G401 (cell line): ENCODE data around the gene RNF168. TPM values are rescaled to one million over a fixed set of nuclear protein-coding genes. Genes with fewer than 3 reads are reported as not detected.
"Not testable (repeated sequence)": the region's sequence is repeated elsewhere in the genome, so short reads cannot be mapped to it uniquely, and the experiment has no call there.

Source experiments
- DNase-seq: peaks from one replicate; pipeline ENCODE4 v3.0.0-alpha.2; 2015; ENCODE audit warnings: low spot score
- in situ Hi-C: cut with HindIII; loops from 2 replicates; pipeline ENCODE4 v1.10.0; 2016; ENCODE audit warnings: low sequenced_read_pairs, mixed read lengths
- total RNA-seq: library from RNA; depleted of rRNA; stranded (reverse); fragments of >200 nt; shearing (Covaris generic); gene quantifications from 2 replicates; pipeline ENCODE4 v1.2.3, GENCODE V29; 2014

Gene RNF168
- total RNA-seq, 1 experiment from 2014 or later: 13.6 TPM

DNA sequence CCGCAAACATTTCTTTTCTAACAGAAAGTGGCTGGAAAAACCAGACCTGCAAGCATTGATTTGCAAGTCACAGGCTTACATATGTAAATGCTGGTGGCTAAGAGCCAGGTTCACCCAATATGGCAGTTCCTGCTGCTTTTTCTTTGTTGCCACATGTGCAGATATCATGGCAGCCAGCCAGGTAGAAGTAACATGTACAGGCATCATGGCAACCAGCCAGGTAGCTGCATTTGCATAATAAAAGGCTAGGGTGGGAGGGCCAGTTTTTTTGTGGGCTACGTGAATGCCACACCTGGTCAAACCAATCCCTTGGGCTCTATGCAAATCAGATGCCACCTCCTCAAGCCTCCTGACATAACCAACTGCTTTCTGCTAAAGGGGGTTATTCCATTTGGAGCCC, 14.4 kb upstream of the RNF168 start:
- in situ Hi-C loops: no loop called here

GRCh38 chr3:196517162-196517800, 13.7 kb upstream of the RNF168 start:
- no peak for DNase-seq
- in situ Hi-C loops: no loop called here

More for the DNA sequence above, 14.4 kb upstream of the RNF168 start:
- no peak for DNase-seq

DNA sequence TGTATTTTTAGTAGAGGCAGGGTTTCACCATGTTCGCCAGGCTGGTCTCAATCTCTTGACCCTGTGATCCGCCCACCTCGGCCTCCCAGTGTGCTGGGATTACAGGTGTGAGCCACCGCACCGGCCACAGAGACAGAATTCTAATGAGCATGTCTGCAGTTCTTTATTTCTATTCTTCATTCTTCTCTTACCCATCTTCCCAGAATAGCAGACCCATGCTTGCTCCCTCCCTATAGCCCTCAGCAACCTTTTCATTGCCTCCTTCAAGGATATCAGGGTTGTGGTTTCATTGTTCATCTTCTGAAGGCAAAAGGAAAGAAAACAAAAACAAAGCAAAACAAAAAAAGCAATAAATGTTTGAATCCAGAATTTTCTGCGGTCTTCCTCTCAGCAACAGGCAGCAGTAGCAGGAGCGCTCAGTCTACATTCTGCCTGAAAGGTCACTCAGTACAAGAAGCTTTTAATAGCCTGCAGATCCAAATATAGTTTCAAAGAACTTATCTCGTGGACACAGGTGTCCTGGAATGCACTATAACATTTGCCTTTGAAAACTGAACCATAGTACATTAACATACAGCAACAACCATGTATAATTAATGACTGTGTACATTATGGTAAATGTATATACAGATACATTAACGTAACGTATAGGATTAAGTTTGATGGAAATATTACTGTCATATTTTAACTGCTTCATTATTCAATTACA, 11.5 kb upstream of the RNF168 start, which contains the start of gene SMCO1:
Gene SMCO1 (minus strand): TSS at position 434 of the 709 bp plus-strand sequence. CDS start 137 bp downstream, at position 297.
- no peak for DNase-seq
- in situ Hi-C loops: no loop called here

DNA sequence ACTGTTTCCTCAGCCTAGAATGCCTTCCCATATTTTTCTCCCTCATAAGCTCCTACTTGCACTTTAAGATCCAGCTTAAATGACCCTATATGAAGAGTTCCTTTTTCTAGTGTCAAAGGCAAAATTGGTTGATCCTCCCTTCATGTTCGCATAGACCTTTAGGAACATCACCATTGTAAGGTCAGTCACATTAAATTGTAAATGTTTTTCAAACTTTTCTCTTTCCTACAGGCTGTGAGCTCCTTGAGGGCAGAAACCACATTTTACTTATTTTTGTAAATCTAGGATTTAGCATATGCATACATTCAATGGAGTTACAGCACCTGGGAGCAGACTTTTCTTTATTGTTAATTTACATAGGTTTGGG, 10.8 kb upstream of the RNF168 start:
- in situ Hi-C loops: no loop called here

DNA sequence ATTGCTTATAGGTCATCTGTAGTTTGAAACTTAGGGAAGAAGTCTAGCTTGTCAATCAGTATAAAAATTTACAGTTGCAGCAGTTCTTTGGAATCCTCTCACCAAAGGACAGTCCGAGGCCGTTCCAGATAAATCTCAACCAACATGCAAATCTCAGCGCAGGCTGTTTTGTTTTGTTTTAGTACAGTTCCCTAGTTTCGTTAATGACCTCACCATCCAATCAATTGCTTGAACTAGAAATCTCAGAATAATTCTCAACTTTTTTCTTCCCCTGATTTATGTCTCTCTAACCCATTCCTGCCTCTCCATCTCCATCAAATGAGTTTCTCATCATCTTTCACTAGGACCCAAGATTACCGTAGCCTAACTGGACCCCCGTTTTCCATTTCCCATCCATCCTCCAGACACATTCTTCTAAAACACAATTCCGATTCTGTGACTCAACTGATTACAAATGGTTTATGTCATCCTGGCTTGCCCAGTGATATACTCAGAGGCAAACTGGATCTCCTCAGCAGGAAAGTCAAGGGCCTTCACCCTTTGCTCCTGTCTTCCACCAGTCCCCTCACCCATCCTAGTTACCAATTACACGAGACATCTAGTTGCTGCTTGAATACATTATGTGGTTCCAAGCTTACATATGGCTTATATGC, 10.3 kb upstream of the RNF168 start:
- no peak for DNase-seq
- in situ Hi-C loops: no loop called here

More for the DNA sequence above, 10.8 kb upstream of the RNF168 start:
- DNase-seq: no peak

DNA sequence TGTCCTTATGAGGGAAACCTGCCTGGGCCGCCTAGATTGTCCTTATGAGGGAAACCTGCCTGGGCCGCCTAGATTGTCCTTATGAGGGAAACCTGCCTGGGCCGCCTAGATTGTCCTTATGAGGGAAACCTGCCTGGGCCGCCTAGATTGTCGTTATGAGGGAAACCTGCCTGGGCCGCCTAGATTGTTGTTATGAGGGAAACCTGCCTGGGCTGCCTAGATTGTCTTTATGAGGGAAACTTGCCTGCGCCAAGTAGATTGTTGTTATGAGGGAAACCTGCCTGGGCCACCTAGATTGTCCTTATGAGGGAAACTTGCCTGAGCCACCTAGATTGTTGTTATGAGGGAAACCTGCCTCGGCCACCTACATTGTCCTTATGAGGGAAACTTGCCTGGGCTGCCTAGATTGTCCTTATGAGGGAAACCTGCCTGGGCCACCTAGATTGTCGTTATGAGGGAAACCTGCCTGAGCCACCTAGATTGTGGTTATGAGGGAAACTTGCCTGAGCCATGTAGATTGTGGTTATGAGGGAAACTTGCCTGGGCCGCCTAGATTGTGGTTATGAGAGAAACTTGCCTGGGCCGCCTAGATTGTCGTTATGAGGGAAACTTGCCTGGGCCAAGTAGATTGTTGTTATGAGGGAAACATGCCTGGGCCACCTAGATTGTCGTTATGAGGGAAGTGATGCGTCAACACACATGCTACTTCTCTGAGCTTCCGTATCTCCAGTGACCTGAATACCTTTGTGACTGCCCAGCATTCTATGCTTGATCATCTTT, 8.3 kb upstream of the RNF168 start:
- DNase-seq, in situ Hi-C loops: not testable (repeated sequence)

DNA sequence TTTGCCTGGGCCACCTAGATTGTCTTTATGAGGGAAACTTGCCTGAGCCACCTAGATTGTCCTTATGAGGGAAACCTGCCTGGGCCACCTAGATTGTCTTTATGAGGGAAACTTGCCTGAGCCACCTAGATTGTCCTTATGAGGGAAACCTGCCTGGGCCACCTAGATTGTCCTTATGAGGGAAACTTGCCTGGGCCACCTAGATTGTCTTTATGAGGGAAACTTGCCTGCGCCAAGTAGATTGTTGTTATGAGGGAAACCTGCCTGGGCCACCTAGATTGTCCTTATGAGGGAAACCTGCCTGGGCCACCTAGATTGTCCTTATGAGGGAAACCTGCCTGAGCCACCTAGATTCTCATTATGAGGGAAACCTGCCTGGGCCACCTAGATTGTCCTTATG, 7.5 kb upstream of the RNF168 start:
- in situ Hi-C loops, DNase-seq: not testable (repeated sequence)

DNA sequence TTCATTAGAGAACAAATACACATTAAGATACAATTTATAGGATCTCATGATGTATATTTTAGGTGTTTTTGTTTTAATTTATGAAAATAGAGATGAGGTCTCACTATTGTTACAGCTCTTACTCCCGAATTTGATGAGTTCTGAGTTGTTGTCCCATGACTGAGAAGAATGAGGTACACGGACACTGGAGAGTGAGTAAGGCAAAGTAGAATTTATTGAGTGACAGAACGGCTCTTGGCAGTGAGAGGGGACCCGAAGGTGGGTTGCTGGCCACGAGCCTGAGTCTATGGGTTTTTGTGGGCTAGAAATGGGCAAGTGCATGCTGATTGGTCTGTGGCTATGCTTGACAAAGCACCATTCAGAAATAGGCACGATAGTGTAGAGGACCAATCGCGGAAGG, 3.1 kb upstream of the RNF168 start:
- in situ Hi-C loops: no loop called here
- DNase-seq: no peak

GRCh38 chr3:196504556-196504955, 988 bp upstream of the RNF168 start:
- DNase-seq: no peak
- in situ Hi-C loops: no loop called here

GRCh38 chr3:196504077-196504398, 470 bp upstream of the RNF168 start:
- in situ Hi-C loops, DNase-seq: not testable (repeated sequence)

- peak; percentile 63 for DNase-seq
- in situ Hi-C loops: no loop called here
These were observed 783 bp downstream of the RNF168 start for GRCh38 chr3:196502775-196503195.

DNA sequence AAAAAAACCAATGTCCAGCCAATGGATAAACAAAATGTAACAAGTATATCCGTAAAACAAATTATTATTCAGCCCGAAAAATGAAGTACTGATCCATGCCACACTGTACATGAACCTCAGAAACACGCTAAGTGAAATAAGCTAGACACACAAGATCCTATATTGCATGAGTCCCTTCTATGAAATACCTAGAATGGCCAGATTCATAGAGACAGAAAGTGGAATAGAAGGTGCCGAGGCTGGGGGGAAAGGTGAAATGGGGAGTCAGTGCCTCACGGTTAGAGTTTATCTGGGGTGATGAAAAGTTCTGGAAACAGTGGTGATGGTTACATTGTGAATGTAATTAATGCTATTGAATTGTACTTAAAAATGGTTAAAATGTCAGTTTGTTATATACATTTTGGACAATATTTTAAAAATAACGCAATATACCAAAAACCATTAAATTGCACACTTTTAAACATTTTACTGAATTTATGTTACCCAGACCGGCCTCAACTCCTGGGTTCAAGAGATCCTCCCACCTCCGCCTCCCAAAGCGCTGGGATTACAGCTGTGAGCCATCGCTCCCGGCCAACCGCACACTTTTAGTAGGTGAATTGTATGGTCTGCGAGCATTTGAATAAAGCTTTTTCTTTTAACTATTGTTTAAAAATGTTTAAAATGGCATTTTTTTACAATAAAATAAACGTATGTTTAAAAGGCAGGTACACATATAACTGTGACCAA, 2.1 kb downstream of the RNF168 start:
- in situ Hi-C loops: no loop called here
- DNase-seq: peak; percentile 15

GRCh38 chr3:196499807-196500524, 3.6 kb downstream of the RNF168 start:
- in situ Hi-C loops: no loop called here
- DNase-seq: no peak

DNA sequence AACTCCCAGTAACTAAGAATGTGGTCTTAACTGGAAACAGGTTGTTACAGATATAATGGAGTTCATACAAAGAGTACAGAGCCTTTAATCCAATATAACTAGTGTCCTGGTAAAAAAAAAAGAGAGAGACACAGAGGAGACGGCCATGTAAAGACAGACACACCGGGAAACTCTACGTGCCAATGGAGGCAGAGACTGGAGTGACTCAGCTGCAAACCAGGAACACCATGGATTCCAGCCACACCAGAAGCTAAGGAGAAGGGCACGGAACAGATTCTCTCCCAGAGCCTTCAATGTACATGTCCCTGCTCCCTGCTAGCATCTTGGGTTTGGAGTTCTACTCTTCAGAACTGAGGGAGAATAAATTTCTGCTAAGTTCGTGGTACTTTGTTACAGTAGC, 4.5 kb downstream of the RNF168 start:
- in situ Hi-C loops: no loop called here
- no peak for DNase-seq

GRCh38 chr3:196498297-196498696, 5.3 kb downstream of the RNF168 start:
- in situ Hi-C loops: no loop called here
- no peak for DNase-seq

DNA sequence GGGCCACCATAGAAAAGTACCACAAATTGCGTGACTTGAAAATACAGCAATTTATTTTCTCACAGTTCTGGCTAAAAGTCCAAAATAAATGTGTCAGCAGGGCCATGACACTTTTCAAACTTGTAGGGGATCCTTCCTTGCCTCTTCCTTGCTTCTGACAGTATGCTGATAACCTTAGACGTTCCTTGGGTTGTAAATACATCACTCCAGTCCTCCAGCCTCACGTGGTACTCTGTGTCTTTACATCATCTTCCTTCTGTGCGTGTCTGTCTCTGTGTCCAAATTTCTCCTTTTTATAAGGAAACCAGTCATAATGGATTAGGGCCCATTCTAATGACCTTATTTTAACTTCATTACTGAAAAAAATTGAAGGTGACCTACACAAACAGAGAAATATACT, 7.4 kb downstream of the RNF168 start:
- no peak for DNase-seq
- in situ Hi-C loops: no loop called here

GRCh38 chr3:196493292-196493691, 10.3 kb downstream of the RNF168 start:
- no peak for DNase-seq
- in situ Hi-C loops: no loop called here

- in situ Hi-C loops: no loop called here
- no peak for DNase-seq
These were observed 11.5 kb downstream of the RNF168 start for GRCh38 chr3:196492080-196492479.
